ENCODE results near the gene CD48.

- TF ChIP-seq CTCF (IDR thresholded peaks at IDR 0.05; ENCODE audit: low read depth, low read length, poor library complexity, severe bottlenecking) (no peak), EZH2phosphoT487 (IDR thresholded peaks at IDR 0.05; ENCODE audit: borderline replicate concordance, low read length) (no peak)
These were observed 64.3 kb downstream of the CD48 start for GRCh38 chr1:160647329-160647720.

Data from DOHH2 (cell line).